Caki2 (cell line): ENCODE measurements around the gene LIPC. TPM values are rescaled to one million over a fixed set of nuclear protein-coding genes. Genes with fewer than 3 reads are reported as not detected.

Experiments used
- DNase-seq: peaks from one replicate; pipeline ENCODE4 v3.0.0-alpha.2; 2015; ENCODE audit warnings: low read depth
- in situ Hi-C: cut with HindIII; loops from 2 replicates; pipeline ENCODE4 v1.10.0; 2016; ENCODE audit warnings: low sequenced_read_pairs, low pct_unique_long_range_greater_than_20kb, mixed read lengths
- total RNA-seq: library from RNA; depleted of rRNA; stranded (reverse); fragments of >200 nt; shearing (Covaris generic); gene quantifications from 2 replicates; pipeline ENCODE4 v1.2.3, GENCODE V29; 2014; ENCODE audit warnings: low replicate concordance

The LIPC gene
- total RNA-seq, 1 experiment from 2014 or later: 4.0 TPM

GRCh38 chr15:58478035-58478434 lies 46.2 kb downstream of the LIPC start:
- DNase-seq: no peak
- in situ Hi-C loops: no loop called here

GRCh38 chr15:58478579-58478978 lies 46.8 kb downstream of the LIPC start:
- no peak for DNase-seq
- in situ Hi-C loops: no loop called here

GRCh38 chr15:58479941-58480340 lies 48.1 kb downstream of the LIPC start:
- in situ Hi-C loops: no loop called here

GRCh38 chr15:58483376-58483775 lies 51.6 kb downstream of the LIPC start:
- DNase-seq: peak; percentile 74

More at GRCh38 chr15:58479941-58480340, 48.1 kb downstream of the LIPC start:
- DNase-seq: peak; percentile 76

GRCh38 chr15:58484791-58485600 lies 53.2 kb downstream of the LIPC start:
- in situ Hi-C loops: no loop called here
- no peak for DNase-seq

More at GRCh38 chr15:58483376-58483775, 51.6 kb downstream of the LIPC start:
- in situ Hi-C loops: no loop called here

GRCh38 chr15:58486062-58486461 lies 54.3 kb downstream of the LIPC start:
- DNase-seq: no peak
- in situ Hi-C loops: no loop called here

GRCh38 chr15:58486564-58486963 lies 54.8 kb downstream of the LIPC start:
- in situ Hi-C loops: no loop called here
- no peak for DNase-seq

- in situ Hi-C loops: no loop called here
- DNase-seq: no peak
Observed at GRCh38 chr15:58487041-58487723, 55.4 kb downstream of the LIPC start.

GRCh38 chr15:58487724-58488120 lies 55.9 kb downstream of the LIPC start:
- in situ Hi-C loops: no loop called here

GRCh38 chr15:58489289-58490085 lies 57.7 kb downstream of the LIPC start:
- in situ Hi-C loops: no loop called here
- DNase-seq: no peak

More at GRCh38 chr15:58487724-58488120, 55.9 kb downstream of the LIPC start:
- DNase-seq: no peak

GRCh38 chr15:58490086-58490887 lies 58.5 kb downstream of the LIPC start:
- in situ Hi-C loops: no loop called here
- DNase-seq: no peak

- DNase-seq: no peak
- in situ Hi-C loops: no loop called here
Observed at GRCh38 chr15:58490888-58491473, 59.2 kb downstream of the LIPC start.

GRCh38 chr15:58491499-58492202 lies 59.9 kb downstream of the LIPC start:
- DNase-seq: no peak
- in situ Hi-C loops: no loop called here

- in situ Hi-C loops: no loop called here
- no peak for DNase-seq
Observed at GRCh38 chr15:58492661-58493397, 61.0 kb downstream of the LIPC start.

- peak; percentile 38 for DNase-seq
- in situ Hi-C loops: no loop called here
Observed at GRCh38 chr15:58494567-58494966, 62.8 kb downstream of the LIPC start.

GRCh38 chr15:58495891-58496408 lies 64.2 kb downstream of the LIPC start:
- in situ Hi-C loops: no loop called here
- no peak for DNase-seq
